B cell (primary cell): ENCODE data around the gene CNTNAP2. TPM values are rescaled to one million over a fixed set of nuclear protein-coding genes. Genes with fewer than 3 reads are reported as not detected.

ENCODE experiments used
- ATAC-seq: fragments of 200-7000 bp; cut with Tn5 transposase; one replicate; pipeline ENCODE4 v1.10.0; 2021; ENCODE audit warnings: low read depth, mild to moderate bottlenecking, moderate number of reproducible peaks, moderate library complexity
- CTCF ChIA-PET: fragments of 350-600 bp; sonication (Branson Sonifier 250); formaldehyde crosslinking; loops from one replicate; lab custom pipeline; 2021; ENCODE audit warnings: antibody characterized with exemption, inconsistent platforms; lab: Charles Lee
- POLR2A ChIA-PET: fragments of 350-600 bp; sonication (Branson Sonifier 250); formaldehyde crosslinking; loops from one replicate; lab custom pipeline; 2021; ENCODE audit warnings: antibody characterized with exemption; lab: Charles Lee
- DNase-seq: peaks from one replicate; pipeline ENCODE4 v3.0.0; 2013
- H2AFZ ChIP-seq: 2 replicates; pipeline ENCODE4 v1.6.1; 2012; ENCODE audit warnings: mild to moderate bottlenecking, low read depth, low read length; ENCODE audit not compliant: insufficient read depth, poor library complexity, severe bottlenecking
- H3K27ac ChIP-seq, 2 donors: 1 replicate in 1 of 2; 2 replicates in 1 of 2; pipeline ENCODE4 v1.5.1; 2012 to 2013; ENCODE audit warnings: low read length in 2 of 2, mild to moderate bottlenecking in 2 of 2, moderate library complexity in 1 of 2
- H3K27me3 ChIP-seq, 4 experiments: fragments of 200-600 bp in 1 of 4; sonication (generic) in 1 of 4; replicated peaks in 1 of 4; 1 replicate in 2 of 4; 2 replicates in 2 of 4; pipeline versions ENCODE4 v1.6.1 to v1.7.0; 2013 to 2016; ENCODE audit warnings: low read length in 3 of 4, mild to moderate bottlenecking in 2 of 4, mixed read lengths in 1 of 4, moderate library complexity in 1 of 4; ENCODE audit not compliant: insufficient read depth in 4 of 4, control insufficient read depth in 3 of 4; ENCODE audit errors: control extremely low read depth in 1 of 4
- H3K36me3 ChIP-seq, 2 experiments: replicated peaks in 1 of 2; 1 replicate in 1 of 2; 2 replicates in 1 of 2; pipeline versions ENCODE4 v1.6.1 to v1.7.1; 2013; ENCODE audit warnings: low read length in 1 of 2; ENCODE audit not compliant: insufficient read depth in 2 of 2, control insufficient read depth in 1 of 2; ENCODE audit errors: control extremely low read depth in 1 of 2, extremely low read depth in 1 of 2
- H3K4me1 ChIP-seq, 2 donors: fragments of 200-600 bp in 1 of 2; sonication (generic) in 1 of 2; 1 replicate in 1 of 2; 2 replicates in 1 of 2; pipeline versions ENCODE4 v1.5.1 to v1.6.1; 2013 to 2017; ENCODE audit warnings: low read length in 2 of 2; ENCODE audit not compliant: control insufficient read depth in 2 of 2, insufficient read depth in 2 of 2
- H3K4me2 ChIP-seq: replicated peaks from 2 replicates; pipeline ENCODE3; 2012; ENCODE audit warnings: mild to moderate bottlenecking, low read depth, low read length; ENCODE audit not compliant: poor library complexity, severe bottlenecking
- H3K4me3 ChIP-seq, 5 experiments: fragments of 200-600 bp in 1 of 5; sonication (generic) in 1 of 5; 1 replicate in 3 of 5; 2 replicates in 2 of 5; pipeline versions ENCODE4 v1.5.1 to v1.7.0; 2011 to 2016; ENCODE audit warnings: low read length in 4 of 5, mild to moderate bottlenecking in 4 of 5, low read depth in 2 of 5, control low read depth in 1 of 5, moderate library complexity in 1 of 5; ENCODE audit not compliant: insufficient read depth in 1 of 5; ENCODE audit errors: control extremely low read depth in 1 of 5, extremely low read depth in 1 of 5
- H3K79me2 ChIP-seq: fragments of 200-600 bp; sonication (generic); one replicate; pipeline ENCODE4 v1.6.0; 2016; ENCODE audit warnings: low read length; ENCODE audit not compliant: control insufficient read depth, insufficient read depth
- H3K9ac ChIP-seq: fragments of 200-600 bp; sonication (generic); 2 replicates; pipeline ENCODE4 v1.6.1; 2017; ENCODE audit warnings: mild to moderate bottlenecking, low read length, moderate library complexity
- H3K9me3 ChIP-seq, 3 donors: one replicate each; pipeline versions ENCODE4 v1.6.1 to v1.7.1; 2013; ENCODE audit warnings: low read length in 2 of 3; ENCODE audit not compliant: control insufficient read depth in 2 of 3, insufficient read depth in 1 of 3; ENCODE audit errors: control extremely low read depth in 1 of 3
- H4K20me1 ChIP-seq: 2 replicates; pipeline ENCODE4 v1.6.0; 2012; ENCODE audit warnings: mild to moderate bottlenecking, low read length; ENCODE audit not compliant: insufficient read depth, control insufficient read depth, poor library complexity, severe bottlenecking
- H3K27ac Mint-ChIP-seq: one replicate; pipeline ENCODE4 v1.8.0; 2021; ENCODE audit warnings: mixed read lengths
- H3K27me3 Mint-ChIP-seq: one replicate; pipeline ENCODE4 v1.8.0; 2021; ENCODE audit warnings: mixed read lengths
- H3K4me1 Mint-ChIP-seq: one replicate; pipeline ENCODE4 v1.8.0; 2021; ENCODE audit warnings: mixed read lengths
- H3K4me3 Mint-ChIP-seq: one replicate; pipeline ENCODE4 v1.8.0; 2021; ENCODE audit warnings: mixed read lengths
- H3K9me3 Mint-ChIP-seq: one replicate; pipeline ENCODE4 v1.8.0; 2022; ENCODE audit warnings: mixed read lengths; ENCODE audit not compliant: insufficient read depth
- CTCF ChIP-seq: fragments of 200-600 bp; IDR thresholded peaks from one replicate; pipeline ENCODE4 v1.8.0; 2022; ENCODE audit warnings: antibody characterized with exemption, mild to moderate bottlenecking
- EZH2 ChIP-seq: IDR thresholded peaks from 2 replicates; pipeline ENCODE4 v1.6.1; 2012; ENCODE audit warnings: borderline replicate concordance, low read depth, mild to moderate bottlenecking, moderate library complexity, low read length; ENCODE audit not compliant: insufficient read depth, poor library complexity, severe bottlenecking
- WGBS: methylation state at CpG from one replicate; pipeline ENCODE4 v1.1.5; 2013; ENCODE audit warnings: missing lambda C conversion rate; ENCODE audit not compliant: insufficient coverage; 5-methylcytosine and 5-hydroxymethylcytosine counted together
- intact Hi-C: fragments of 100-400 bp; cut with micrococcal nuclease; formaldehyde crosslinking; loops from one replicate; pipeline ENCODE4 v1.10.0; 2022
- polyA plus RNA-seq: library from polyadenylated mRNA; depleted of rRNA; stranded (reverse); fragments of >200 nt; gene quantifications from 2 replicates; pipeline ENCODE4 v1.2.3, GENCODE V29; 2012
- total RNA-seq, 2 donors: library from RNA; stranded (reverse); fragments of 120-200 nt in 1 of 2; gene quantifications; 1 replicate in 1 of 2; 2 replicates in 1 of 2; pipeline versions ENCODE4 v1.2.3 to v1.2.4, GENCODE V29; 2013 to 2022

The CNTNAP2 gene
- total and polyA plus RNA-seq, 2 donors (not counting 1 experiment from before 2014, with no cell fraction given): 7.4 to 16.6 TPM

GRCh38 chr7:148442141-148442655 is 2325.6 kb downstream of the CNTNAP2 start:
- Histone ChIP-seq H3K4me2 (no peak overlapping the region), H3K4me3 (no peak overlapping the region), H2AFZ (no peak overlapping the region), H3K4me1 (peaks cover 0 to 13% of the 10 kb centered on the region in 2 donors), H3K9ac (no peak overlapping the region), H3K9me3 (peaks cover 0 to 19% (median 0%) of the 10 kb centered on the region in 3 donors), H3K36me3 (no peaks in the 10 kb centered on the region), H3K79me2 (no peaks in the 10 kb centered on the region), H3K27me3 (no peaks in the 10 kb centered on the region), H4K20me1 (no peaks in the 10 kb centered on the region), H3K27ac (no peak overlapping the region)
- DNase-seq (no peak), ATAC-seq (no peak)
- intact Hi-C loops: no loop called here
- no peak overlapping the region for H3K27ac Mint-ChIP-seq
- peaks cover 7% of the 10 kb centered on the region for H3K4me1 Mint-ChIP-seq
- H3K9me3 Mint-ChIP-seq: no peaks in the 10 kb centered on the region
- H3K27me3 Mint-ChIP-seq: no peaks in the 10 kb centered on the region
- CTCF ChIA-PET: no interaction called here
- no peak overlapping the region for H3K4me3 Mint-ChIP-seq
- POLR2A ChIA-PET: no interaction called here
- TF ChIP-seq EZH2: no peak
- WGBS: 92% methylated on average over 3 of the region's 8 CpGs

GRCh38 chr7:148442933-148443332 is 2326.3 kb downstream of the CNTNAP2 start:
- Histone ChIP-seq H3K4me3 (no peak overlapping the region), H2AFZ (no peak overlapping the region), H3K27ac (no peak overlapping the region), H4K20me1 (no peaks in the 10 kb centered on the region), H3K79me2 (no peaks in the 10 kb centered on the region), H3K36me3 (no peaks in the 10 kb centered on the region), H3K4me1 (peaks cover 0 to 6% of the 10 kb centered on the region in 2 donors), H3K9ac (no peak overlapping the region), H3K27me3 (no peaks in the 10 kb centered on the region), H3K4me2 (no peak overlapping the region), H3K9me3 (peaks cover 0 to 19% (median 0%) of the 10 kb centered on the region in 3 donors)
- 98% methylated on average over 5 of the region's 6 CpGs for WGBS
- no peak for DNase-seq
- ChIA-PET CTCF (no interaction called here), POLR2A (no interaction called here)
- no peak overlapping the region for H3K27ac Mint-ChIP-seq
- H3K4me1 Mint-ChIP-seq: peaks cover 1% of the 10 kb centered on the region
- intact Hi-C loops: no loop called here
- no peak for ATAC-seq
- H3K4me3 Mint-ChIP-seq: no peak overlapping the region
- H3K27me3 Mint-ChIP-seq: no peaks in the 10 kb centered on the region
- no peak for TF ChIP-seq EZH2
- no peak for TF ChIP-seq CTCF
- no peaks in the 10 kb centered on the region for H3K9me3 Mint-ChIP-seq
